Neural progenitor cell (in vitro differentiated cells): ENCODE results near the gene GPX7. TPM values are rescaled to one million over a fixed set of nuclear protein-coding genes. Genes with fewer than 3 reads are reported as not detected.

Experiments
- DNase-seq: peaks from one replicate; pipeline ENCODE4 v3.0.0-alpha.2; 2016; ENCODE audit warnings: low spot score
- H2AFZ ChIP-seq: fragments of 200-600 bp; sonication (generic); replicated peaks from 2 replicates; pipeline ENCODE4 v1.6.1; 2016; ENCODE audit warnings: antibody characterized with exemption
- H3F3A ChIP-seq: fragments of 200-600 bp; sonication (generic); 2 replicates; pipeline ENCODE4 v1.6.1; 2016; ENCODE audit warnings: antibody characterized with exemption, low read depth
- H3K27ac ChIP-seq: fragments of 200-600 bp; sonication (generic); 2 replicates; pipeline ENCODE4 v1.5.1; 2016; ENCODE audit warnings: mild to moderate bottlenecking
- H3K27me3 ChIP-seq: fragments of 200-600 bp; sonication (generic); 2 replicates; pipeline ENCODE4 v1.6.1; 2016; ENCODE audit warnings: mild to moderate bottlenecking, moderate library complexity
- H3K36me3 ChIP-seq: fragments of 200-600 bp; sonication (generic); 2 replicates; pipeline ENCODE4 v1.5.1; 2016
- H3K4me1 ChIP-seq: fragments of 200-600 bp; sonication (generic); 2 replicates; pipeline ENCODE4 v1.6.1; 2016; ENCODE audit warnings: mixed run types
- H3K4me2 ChIP-seq: fragments of 200-600 bp; sonication (generic); 2 replicates; pipeline ENCODE4 v1.6.1; 2016
- H3K4me3 ChIP-seq: fragments of 200-600 bp; sonication (generic); 2 replicates; pipeline ENCODE4 v1.5.1; 2016
- H3K79me2 ChIP-seq: fragments of 200-600 bp; sonication (generic); 2 replicates; pipeline ENCODE4 v1.6.1; 2016; ENCODE audit warnings: low read depth
- H3K9ac ChIP-seq: fragments of 200-600 bp; sonication (generic); 2 replicates; pipeline ENCODE4 v1.6.1; 2016
- H3K9me3 ChIP-seq: fragments of 200-600 bp; sonication (generic); 2 replicates; pipeline ENCODE4 v1.5.1; 2016; ENCODE audit warnings: low read depth
- H4K20me1 ChIP-seq: fragments of 200-600 bp; sonication (generic); 2 replicates; pipeline ENCODE4 v1.6.1; 2016; ENCODE audit warnings: low read depth
- H3K27ac Mint-ChIP-seq: 3 replicates; pipeline ENCODE4 v1.8.0; 2021; ENCODE audit warnings: mixed read lengths
- H3K27me3 Mint-ChIP-seq: 2 replicates; pipeline ENCODE4 v1.8.0; 2022; ENCODE audit warnings: low read depth, mild to moderate bottlenecking, inconsistent platforms, moderate library complexity, mixed read lengths; ENCODE audit not compliant: insufficient read depth
- H3K36me3 Mint-ChIP-seq: 3 replicates; pipeline ENCODE4 v1.8.0; 2021; ENCODE audit warnings: mixed read lengths
- H3K4me1 Mint-ChIP-seq: 3 replicates; pipeline ENCODE4 v1.8.0; 2021; ENCODE audit warnings: mixed read lengths
- H3K4me3 Mint-ChIP-seq: 3 replicates; pipeline ENCODE4 v1.8.0; 2021; ENCODE audit warnings: mild to moderate bottlenecking, moderate library complexity, mixed read lengths
- H3K9me3 Mint-ChIP-seq: 3 replicates; pipeline ENCODE4 v1.8.0; 2020; ENCODE audit warnings: mixed read lengths
- CTCF ChIP-seq: fragments of 200-600 bp; sonication (generic); IDR thresholded peaks from 2 replicates; pipeline ENCODE4 v1.5.1; 2017; ENCODE audit warnings: antibody characterized with exemption, mild to moderate bottlenecking
- EZH2 ChIP-seq: fragments of 200-600 bp; sonication (generic); IDR thresholded peaks from 2 replicates; pipeline ENCODE4 v1.6.1; 2017; ENCODE audit warnings: antibody characterized with exemption, mild to moderate bottlenecking, moderate library complexity
- EZH2phosphoT487 ChIP-seq: fragments of 200-600 bp; sonication (generic); IDR thresholded peaks from 2 replicates; pipeline ENCODE4 v1.6.1; 2017; ENCODE audit warnings: antibody characterized with exemption
- total RNA-seq: library from RNA; depleted of rRNA; stranded (reverse); fragments of >200 nt; gene quantifications from 2 replicates; pipeline ENCODE4 v1.2.3, GENCODE V29; 2015; ENCODE audit warnings: low replicate concordance

The GPX7 gene
- total RNA-seq, 1 donor from 2014 or later = 21.9 TPM

DNA sequence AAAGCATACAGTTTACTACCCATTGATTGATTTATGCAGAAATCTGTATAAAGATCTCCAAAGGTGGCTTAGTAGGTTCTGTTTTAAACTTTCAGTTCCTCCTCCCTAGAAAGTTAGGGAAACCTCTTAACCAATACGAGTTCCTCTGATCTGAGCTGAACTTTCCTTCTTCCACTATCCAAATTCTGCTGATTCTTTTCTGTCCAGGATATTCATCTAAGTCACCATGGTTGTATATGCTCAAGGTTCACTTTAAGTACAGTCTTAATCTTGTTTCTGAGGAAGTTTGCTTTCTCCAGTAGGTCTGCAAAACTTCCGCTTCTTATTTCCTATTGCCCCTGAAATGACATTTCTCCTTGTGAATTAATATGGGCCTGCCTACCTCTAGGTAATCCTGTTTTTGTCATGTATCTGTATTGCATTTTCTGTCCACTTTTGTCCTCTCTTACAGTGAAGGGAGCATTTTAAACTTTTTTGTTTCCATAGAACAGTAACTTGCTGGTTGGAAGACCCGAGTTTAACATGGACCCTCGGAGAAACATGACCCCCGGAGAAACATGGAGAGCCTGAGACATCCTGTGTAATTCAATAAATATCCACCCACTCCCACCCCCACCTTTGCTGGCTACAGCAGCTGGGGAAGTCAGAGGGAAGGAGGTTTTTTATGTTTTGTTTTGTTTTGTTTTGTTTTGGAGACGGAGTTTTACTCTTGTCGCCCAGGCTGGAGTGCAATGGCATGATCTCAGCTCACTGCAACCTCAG lies 32.5 kb upstream of the GPX7 start:
- H3K27ac Mint-ChIP-seq = no peak overlapping the region
- Histone ChIP-seq H3K4me3 (no peak overlapping the region), H3K9ac (no peak overlapping the region), H3K4me1 (peaks cover 17% of the 10 kb centered on the region), H2AFZ (no peak overlapping the region), H3K36me3 (no peaks in the 10 kb centered on the region), H3K4me2 (no peak overlapping the region), H3K27me3 (no peaks in the 10 kb centered on the region), H3K79me2 (no peaks in the 10 kb centered on the region), H3F3A (peaks cover 5% of the 10 kb centered on the region), H4K20me1 (no peaks in the 10 kb centered on the region), H3K9me3 (no peaks in the 10 kb centered on the region), H3K27ac (no peak overlapping the region)
- TF ChIP-seq EZH2 (no peak), CTCF (no peak), EZH2phosphoT487 (no peak)
- peaks cover 2% of the 10 kb centered on the region for H3K27me3 Mint-ChIP-seq
- no peak for DNase-seq
- H3K9me3 Mint-ChIP-seq = peaks cover 2% of the 10 kb centered on the region
- no peak overlapping the region for H3K4me3 Mint-ChIP-seq
- peaks cover 21% of the 10 kb centered on the region for H3K4me1 Mint-ChIP-seq
- H3K36me3 Mint-ChIP-seq = no peaks in the 10 kb centered on the region

- Mint-ChIP-seq H3K27me3 (no peaks in the 10 kb centered on the region), H3K36me3 (no peaks in the 10 kb centered on the region), H3K4me3 (no peak overlapping the region), H3K9me3 (peaks cover 2% of the 10 kb centered on the region), H3K4me1 (peaks cover 26% of the 10 kb centered on the region), H3K27ac (no peak overlapping the region)
- Histone ChIP-seq H3K27ac (no peak overlapping the region), H3K9me3 (no peaks in the 10 kb centered on the region), H3F3A (peaks cover 5% of the 10 kb centered on the region), H3K27me3 (no peaks in the 10 kb centered on the region), H3K36me3 (no peaks in the 10 kb centered on the region), H3K9ac (no peak overlapping the region), H3K4me2 (no peak overlapping the region), H3K4me3 (no peak overlapping the region), H3K79me2 (no peaks in the 10 kb centered on the region), H2AFZ (no peak overlapping the region), H3K4me1 (peaks cover 17% of the 10 kb centered on the region), H4K20me1 (no peaks in the 10 kb centered on the region)
- no peak for DNase-seq
- no peak for TF ChIP-seq CTCF
- TF ChIP-seq EZH2phosphoT487 = no peak
- TF ChIP-seq EZH2 = no peak
These were observed 30.4 kb upstream of the GPX7 start for GRCh38 chr1:52571783-52572182.

DNA sequence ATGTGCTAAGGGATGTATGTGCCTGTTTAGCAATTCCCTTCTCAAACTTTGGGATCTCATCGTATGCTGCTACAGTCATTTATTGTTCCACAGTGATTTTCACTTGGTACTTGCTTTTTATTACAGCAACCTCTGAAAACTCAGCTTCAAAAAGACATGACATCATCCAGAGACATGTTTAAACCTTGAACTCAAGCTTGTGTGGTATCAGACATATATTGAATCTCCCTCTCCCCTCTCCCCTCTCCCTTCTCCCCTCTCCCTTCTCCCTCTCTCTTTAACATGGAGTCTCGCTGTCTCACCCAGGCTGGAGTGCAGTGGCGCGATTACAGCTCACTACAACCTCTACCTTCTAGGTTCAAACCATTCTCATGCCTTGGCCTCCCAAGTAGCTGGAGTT lies 29.8 kb upstream of the GPX7 start:
- H3K27ac ChIP-seq = no peak overlapping the region
- peaks cover 5% of the 10 kb centered on the region for H3F3A ChIP-seq
- H3K36me3 ChIP-seq = no peaks in the 10 kb centered on the region
- DNase-seq = no peak
- no peaks in the 10 kb centered on the region for H3K9me3 ChIP-seq
- H2AFZ ChIP-seq = no peak overlapping the region
- no peaks in the 10 kb centered on the region for H3K79me2 ChIP-seq
- H3K4me1 ChIP-seq = peaks cover 14% of the 10 kb centered on the region
- no peak overlapping the region for H3K4me3 ChIP-seq
- Mint-ChIP-seq H3K4me1 (peaks cover 29% of the 10 kb centered on the region), H3K4me3 (no peak overlapping the region), H3K36me3 (no peaks in the 10 kb centered on the region), H3K27me3 (no peaks in the 10 kb centered on the region), H3K9me3 (peaks cover 2% of the 10 kb centered on the region), H3K27ac (no peak overlapping the region)
- H3K4me2 ChIP-seq = no peak overlapping the region
- H3K9ac ChIP-seq = no peak overlapping the region
- no peaks in the 10 kb centered on the region for H3K27me3 ChIP-seq
- TF ChIP-seq EZH2phosphoT487 = no peak
- TF ChIP-seq CTCF = no peak
- no peak for TF ChIP-seq EZH2
- H4K20me1 ChIP-seq = no peaks in the 10 kb centered on the region
